ENCODE measurements around the gene FBLN2.

- TF ChIP-seq CTCF (conservative IDR thresholded peaks at IDR 0.05): no peak
- TF ChIP-seq ZFX (IDR thresholded peaks at IDR 0.05): no peak
Measured at GRCh38 chr3:13634615-13635014, 85.7 kb downstream of the FBLN2 start.
